Measurements from ENCODE around the gene SFT2D1. TPM values are rescaled to one million over a fixed set of nuclear protein-coding genes. Genes with fewer than 3 reads are reported as not detected.

The SFT2D1 gene
- total and polyA plus RNA-seq, 2 experiments from 2014 or later, result 51.4 to 103 TPM

- H3K4me1 ChIP-seq (ENCODE audit: insufficient read depth), result peaks cover 9% of the 10 kb centered on the region
- no peaks in the 10 kb centered on the region for H3K79me2 ChIP-seq (ENCODE audit: insufficient read depth)
- no peaks in the 10 kb centered on the region for H3K9me2 ChIP-seq (ENCODE audit: insufficient read depth)
- TF ChIP-seq EZH2 (IDR thresholded peaks at IDR 0.05; ENCODE audit: insufficient read depth, poor library complexity, severe bottlenecking), result no peak
- no peak for TF ChIP-seq EZH2phosphoT487 (IDR thresholded peaks at IDR 0.05; ENCODE audit: insufficient read depth, low read depth)
- H3K27me3 ChIP-seq (replicated peaks; ENCODE audit: insufficient read depth), result 0 out of 2 replicates have a peak, but pooled peaks cover under 1% of the 10 kb centered on the region
- H3K27ac ChIP-seq, result no peak overlapping the region
- H3K4me2 ChIP-seq (ENCODE audit: unreplicated experiment), result no peak overlapping the region
- no peaks in the 10 kb centered on the region for H4K20me1 ChIP-seq (ENCODE audit: insufficient read depth)
- no peak overlapping the region for H2AFZ ChIP-seq
- H3K9me3 ChIP-seq (ENCODE audit: low read depth), result no peaks in the 10 kb centered on the region
- peak; percentile 29 for DNase-seq
- H3K4me3 ChIP-seq, result no peak overlapping the region
- no peak overlapping the region for H3K9ac ChIP-seq
- H3F3A ChIP-seq (ENCODE audit: insufficient read depth), result peaks cover 8% of the 10 kb centered on the region
- WGBS, 2 experiments (ENCODE audit: low coverage in 1 of 2, low lambda C conversion rate in 2 of 2, missing lambda C conversion rate in 2 of 2), result 77 to 79% methylated on average over 8 of the region's 8 CpGs
- in situ Hi-C loops (cut with MboI), result no loop called here
- no peaks in the 10 kb centered on the region for H3K36me3 ChIP-seq (ENCODE audit: low read depth)
Observed at GRCh38 chr6:166360243-166361076, 18.1 kb upstream of the SFT2D1 start.

GRCh38 chr6:166355552-166355951, 13.2 kb upstream of the SFT2D1 start:
- TF ChIP-seq EZH2phosphoT487 (IDR thresholded peaks at IDR 0.05; ENCODE audit: insufficient read depth, low read depth), result no peak
- DNase-seq, result no peak
- H3K27ac ChIP-seq, result no peak overlapping the region
- H3K79me2 ChIP-seq (ENCODE audit: insufficient read depth), result no peaks in the 10 kb centered on the region
- H3K9ac ChIP-seq, result no peak overlapping the region
- H3K4me3 ChIP-seq, result no peak overlapping the region
- H3K4me2 ChIP-seq (ENCODE audit: unreplicated experiment), result no peak overlapping the region
- no peak overlapping the region for H2AFZ ChIP-seq
- H3K27me3 ChIP-seq (replicated peaks; ENCODE audit: insufficient read depth), result 0 out of 2 replicates have a peak, but pooled peaks cover 7% of the 10 kb centered on the region
- H3K4me1 ChIP-seq (ENCODE audit: insufficient read depth), result no peaks in the 10 kb centered on the region; the same call in 1 of the 2 replicates
- no peaks in the 10 kb centered on the region for H3K36me3 ChIP-seq (ENCODE audit: low read depth)
- H3F3A ChIP-seq (ENCODE audit: insufficient read depth), result no peaks in the 10 kb centered on the region
- WGBS, 2 experiments (ENCODE audit: low coverage in 1 of 2, low lambda C conversion rate in 2 of 2, missing lambda C conversion rate in 2 of 2), result 21 to 28% methylated on average over 5 of the region's 5 CpGs
- no peaks in the 10 kb centered on the region for H4K20me1 ChIP-seq (ENCODE audit: insufficient read depth)
- in situ Hi-C loops (cut with MboI), result no loop called here
- no peaks in the 10 kb centered on the region for H3K9me2 ChIP-seq (ENCODE audit: insufficient read depth)
- H3K9me3 ChIP-seq (ENCODE audit: low read depth), result no peaks in the 10 kb centered on the region

GRCh38 chr6:166354965-166355364, 12.6 kb upstream of the SFT2D1 start:
- Histone ChIP-seq H3K4me2 (ENCODE audit: unreplicated experiment) (no peak overlapping the region), H3K36me3 (ENCODE audit: low read depth) (no peaks in the 10 kb centered on the region), H3K4me3 (no peak overlapping the region), H3K79me2 (ENCODE audit: insufficient read depth) (no peaks in the 10 kb centered on the region), H4K20me1 (ENCODE audit: insufficient read depth) (no peaks in the 10 kb centered on the region), H2AFZ (no peak overlapping the region), H3F3A (ENCODE audit: insufficient read depth) (no peaks in the 10 kb centered on the region), H3K27ac (no peak overlapping the region), H3K9ac (no peak overlapping the region), H3K4me1 (ENCODE audit: insufficient read depth) (no peaks in the 10 kb centered on the region), H3K9me2 (ENCODE audit: insufficient read depth) (no peaks in the 10 kb centered on the region), H3K9me3 (ENCODE audit: low read depth) (no peaks in the 10 kb centered on the region), H3K27me3 (replicated peaks; ENCODE audit: insufficient read depth) (0 out of 2 replicates have a peak, but pooled peaks cover 7% of the 10 kb centered on the region)
- WGBS, 2 experiments (ENCODE audit: low coverage in 1 of 2, low lambda C conversion rate in 2 of 2, missing lambda C conversion rate in 2 of 2), result 93 to 95% methylated on average over 4 of the region's 4 CpGs
- no peak for TF ChIP-seq EZH2phosphoT487 (IDR thresholded peaks at IDR 0.05; ENCODE audit: insufficient read depth, low read depth)
- no peak for TF ChIP-seq EZH2 (IDR thresholded peaks at IDR 0.05; ENCODE audit: insufficient read depth, poor library complexity, severe bottlenecking)
- no peak for DNase-seq
- in situ Hi-C loops (cut with MboI), result no loop called here

- H3K79me2 ChIP-seq (ENCODE audit: insufficient read depth), result no peaks in the 10 kb centered on the region
- no peaks in the 10 kb centered on the region for H3K4me1 ChIP-seq (ENCODE audit: insufficient read depth)
- H3K9me2 ChIP-seq (ENCODE audit: insufficient read depth), result no peaks in the 10 kb centered on the region
- no peak overlapping the region for H3K27ac ChIP-seq
- no peak overlapping the region for H3K9ac ChIP-seq
- H4K20me1 ChIP-seq (ENCODE audit: insufficient read depth), result no peaks in the 10 kb centered on the region
- H3K27me3 ChIP-seq (replicated peaks; ENCODE audit: insufficient read depth), result 0 out of 2 replicates have a peak, but pooled peaks cover 7% of the 10 kb centered on the region
- no peaks in the 10 kb centered on the region for H3F3A ChIP-seq (ENCODE audit: insufficient read depth)
- 34 to 51% methylated on average over 4 of the region's 4 CpGs for WGBS, 2 experiments (ENCODE audit: low coverage in 1 of 2, low lambda C conversion rate in 2 of 2, missing lambda C conversion rate in 2 of 2)
- H3K36me3 ChIP-seq (ENCODE audit: low read depth), result no peaks in the 10 kb centered on the region
- no peak for TF ChIP-seq EZH2 (IDR thresholded peaks at IDR 0.05; ENCODE audit: insufficient read depth, poor library complexity, severe bottlenecking)
- no peak for TF ChIP-seq EZH2phosphoT487 (IDR thresholded peaks at IDR 0.05; ENCODE audit: insufficient read depth, low read depth)
- no peak for DNase-seq
- in situ Hi-C loops (cut with MboI), result no loop called here
- no peak overlapping the region for H3K4me3 ChIP-seq
- no peak overlapping the region for H3K4me2 ChIP-seq (ENCODE audit: unreplicated experiment)
- H3K9me3 ChIP-seq (ENCODE audit: low read depth), result no peaks in the 10 kb centered on the region
- no peak overlapping the region for H2AFZ ChIP-seq
Observed at GRCh38 chr6:166354143-166354542, 11.8 kb upstream of the SFT2D1 start.
